Measurements from ENCODE around the gene ANGEL1. TPM values are rescaled to one million over a fixed set of nuclear protein-coding genes. Genes with fewer than 3 reads are reported as not detected.

The ANGEL1 gene
- total and polyA plus RNA-seq, 2 experiments from 2014 or later: 5.3 to 31.6 TPM

DNA sequence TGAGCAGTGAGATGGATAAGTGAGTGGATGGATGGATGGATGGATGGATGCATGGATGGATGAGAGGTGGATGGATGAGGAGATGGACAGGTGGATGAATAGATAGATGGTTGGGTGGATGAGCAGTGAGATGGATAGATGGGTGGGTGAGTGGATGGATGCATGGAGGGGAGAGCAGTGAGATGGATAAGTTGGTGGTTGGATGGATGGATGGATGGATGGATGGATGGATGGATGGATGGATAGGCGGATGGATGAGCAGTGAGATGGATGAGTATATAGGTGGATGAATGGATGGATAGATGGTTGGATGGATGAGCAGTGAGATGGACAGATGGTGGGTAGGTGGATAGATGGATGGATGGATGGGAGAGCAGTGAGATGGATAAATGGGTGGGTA, 44.1 kb upstream of the ANGEL1 start:
- Histone ChIP-seq H3K4me3 (no peak overlapping the region), H3K27me3 (ENCODE audit: insufficient read depth) (no peaks in the 10 kb centered on the region)

More for the DNA sequence above, 44.1 kb upstream of the ANGEL1 start:
- Mint-ChIP-seq H3K4me1 (peaks cover 6% of the 10 kb centered on the region), H3K4me3 (no peak overlapping the region), H3K9me3 (no peaks in the 10 kb centered on the region), H3K27ac (no peak overlapping the region), H3K27me3 (ENCODE audit: insufficient read depth, low read depth, poor library complexity) (peaks cover 4% of the 10 kb centered on the region), H3K36me3 (ENCODE audit: low read depth) (no peaks in the 10 kb centered on the region)
- H3F3A ChIP-seq (replicated peaks; ENCODE audit: low read depth): no peaks in the 10 kb centered on the region
- no peak for ATAC-seq
- H4K20me1 ChIP-seq (replicated peaks; ENCODE audit: insufficient read depth): no peaks in the 10 kb centered on the region
- H3K27ac ChIP-seq (ENCODE audit: low read depth): no peak overlapping the region
- 0 out of 2 replicates have a peak, but pooled peaks cover 8% of the 10 kb centered on the region for H3K9me2 ChIP-seq (ENCODE audit: insufficient read depth)
- no peak overlapping the region for H3K4me2 ChIP-seq
- 0 out of 2 replicates have a peak, but pooled peaks cover 2% of the 10 kb centered on the region for H3K4me1 ChIP-seq (ENCODE audit: insufficient read depth)
- H3K79me2 ChIP-seq (replicated peaks; ENCODE audit: insufficient read depth): no peaks in the 10 kb centered on the region
- no peaks in the 10 kb centered on the region for H3K36me3 ChIP-seq (ENCODE audit: insufficient read depth)
- TF ChIP-seq, protein P1, sequence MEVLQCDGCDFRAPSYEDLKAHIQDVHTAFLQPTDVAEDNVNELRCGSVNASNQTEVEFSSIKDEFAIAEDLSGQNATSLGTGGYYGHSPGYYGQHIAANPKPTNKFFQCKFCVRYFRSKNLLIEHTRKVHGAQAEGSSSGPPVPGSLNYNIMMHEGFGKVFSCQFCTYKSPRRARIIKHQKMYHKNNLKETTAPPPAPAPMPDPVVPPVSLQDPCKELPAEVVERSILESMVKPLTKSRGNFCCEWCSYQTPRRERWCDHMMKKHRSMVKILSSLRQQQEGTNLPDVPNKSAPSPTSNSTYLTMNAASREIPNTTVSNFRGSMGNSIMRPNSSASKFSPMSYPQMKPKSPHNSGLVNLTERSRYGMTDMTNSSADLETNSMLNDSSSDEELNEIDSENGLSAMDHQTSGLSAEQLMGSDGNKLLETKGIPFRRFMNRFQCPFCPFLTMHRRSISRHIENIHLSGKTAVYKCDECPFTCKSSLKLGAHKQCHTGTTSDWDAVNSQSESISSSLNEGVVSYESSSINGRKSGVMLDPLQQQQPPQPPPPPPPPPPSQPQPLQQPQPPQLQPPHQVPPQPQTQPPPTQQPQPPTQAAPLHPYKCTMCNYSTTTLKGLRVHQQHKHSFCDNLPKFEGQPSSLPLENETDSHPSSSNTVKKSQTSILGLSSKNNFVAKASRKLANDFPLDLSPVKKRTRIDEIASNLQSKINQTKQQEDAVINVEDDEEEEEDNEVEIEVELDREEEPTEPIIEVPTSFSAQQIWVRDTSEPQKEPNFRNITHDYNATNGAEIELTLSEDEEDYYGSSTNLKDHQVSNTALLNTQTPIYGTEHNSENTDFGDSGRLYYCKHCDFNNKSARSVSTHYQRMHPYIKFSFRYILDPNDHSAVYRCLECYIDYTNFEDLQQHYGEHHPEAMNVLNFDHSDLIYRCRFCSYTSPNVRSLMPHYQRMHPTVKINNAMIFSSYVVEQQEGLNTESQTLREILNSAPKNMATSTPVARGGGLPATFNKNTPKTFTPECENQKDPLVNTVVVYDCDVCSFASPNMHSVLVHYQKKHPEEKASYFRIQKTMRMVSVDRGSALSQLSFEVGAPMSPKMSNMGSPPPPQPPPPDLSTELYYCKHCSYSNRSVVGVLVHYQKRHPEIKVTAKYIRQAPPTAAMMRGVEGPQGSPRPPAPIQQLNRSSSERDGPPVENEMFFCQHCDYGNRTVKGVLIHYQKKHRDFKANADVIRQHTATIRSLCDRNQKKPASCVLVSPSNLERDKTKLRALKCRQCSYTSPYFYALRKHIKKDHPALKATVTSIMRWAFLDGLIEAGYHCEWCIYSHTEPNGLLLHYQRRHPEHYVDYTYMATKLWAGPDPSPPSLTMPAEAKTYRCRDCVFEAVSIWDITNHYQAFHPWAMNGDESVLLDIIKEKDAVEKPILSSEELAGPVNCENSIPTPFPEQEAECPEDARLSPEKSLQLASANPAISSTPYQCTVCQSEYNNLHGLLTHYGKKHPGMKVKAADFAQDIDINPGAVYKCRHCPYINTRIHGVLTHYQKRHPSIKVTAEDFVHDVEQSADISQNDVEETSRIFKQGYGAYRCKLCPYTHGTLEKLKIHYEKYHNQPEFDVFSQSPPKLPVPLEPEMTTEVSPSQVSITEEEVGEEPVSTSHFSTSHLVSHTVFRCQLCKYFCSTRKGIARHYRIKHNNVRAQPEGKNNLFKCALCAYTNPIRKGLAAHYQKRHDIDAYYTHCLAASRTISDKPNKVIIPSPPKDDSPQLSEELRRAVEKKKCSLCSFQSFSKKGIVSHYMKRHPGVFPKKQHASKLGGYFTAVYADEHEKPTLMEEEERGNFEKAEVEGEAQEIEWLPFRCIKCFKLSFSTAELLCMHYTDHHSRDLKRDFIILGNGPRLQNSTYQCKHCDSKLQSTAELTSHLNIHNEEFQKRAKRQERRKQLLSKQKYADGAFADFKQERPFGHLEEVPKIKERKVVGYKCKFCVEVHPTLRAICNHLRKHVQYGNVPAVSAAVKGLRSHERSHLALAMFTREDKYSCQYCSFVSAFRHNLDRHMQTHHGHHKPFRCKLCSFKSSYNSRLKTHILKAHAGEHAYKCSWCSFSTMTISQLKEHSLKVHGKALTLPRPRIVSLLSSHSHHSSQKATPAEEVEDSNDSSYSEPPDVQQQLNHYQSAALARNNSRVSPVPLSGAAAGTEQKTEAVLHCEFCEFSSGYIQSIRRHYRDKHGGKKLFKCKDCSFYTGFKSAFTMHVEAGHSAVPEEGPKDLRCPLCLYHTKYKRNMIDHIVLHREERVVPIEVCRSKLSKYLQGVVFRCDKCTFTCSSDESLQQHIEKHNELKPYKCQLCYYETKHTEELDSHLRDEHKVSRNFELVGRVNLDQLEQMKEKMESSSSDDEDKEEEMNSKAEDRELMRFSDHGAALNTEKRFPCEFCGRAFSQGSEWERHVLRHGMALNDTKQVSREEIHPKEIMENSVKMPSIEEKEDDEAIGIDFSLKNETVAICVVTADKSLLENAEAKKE (CRISPR knock-in tag; IDR thresholded peaks at IDR 0.05): no peak
- TF ChIP-seq ZNF331 (CRISPR knock-in tag; IDR thresholded peaks at IDR 0.05; ENCODE audit: low read depth): no peak
- TF ChIP-seq, protein P2, sequence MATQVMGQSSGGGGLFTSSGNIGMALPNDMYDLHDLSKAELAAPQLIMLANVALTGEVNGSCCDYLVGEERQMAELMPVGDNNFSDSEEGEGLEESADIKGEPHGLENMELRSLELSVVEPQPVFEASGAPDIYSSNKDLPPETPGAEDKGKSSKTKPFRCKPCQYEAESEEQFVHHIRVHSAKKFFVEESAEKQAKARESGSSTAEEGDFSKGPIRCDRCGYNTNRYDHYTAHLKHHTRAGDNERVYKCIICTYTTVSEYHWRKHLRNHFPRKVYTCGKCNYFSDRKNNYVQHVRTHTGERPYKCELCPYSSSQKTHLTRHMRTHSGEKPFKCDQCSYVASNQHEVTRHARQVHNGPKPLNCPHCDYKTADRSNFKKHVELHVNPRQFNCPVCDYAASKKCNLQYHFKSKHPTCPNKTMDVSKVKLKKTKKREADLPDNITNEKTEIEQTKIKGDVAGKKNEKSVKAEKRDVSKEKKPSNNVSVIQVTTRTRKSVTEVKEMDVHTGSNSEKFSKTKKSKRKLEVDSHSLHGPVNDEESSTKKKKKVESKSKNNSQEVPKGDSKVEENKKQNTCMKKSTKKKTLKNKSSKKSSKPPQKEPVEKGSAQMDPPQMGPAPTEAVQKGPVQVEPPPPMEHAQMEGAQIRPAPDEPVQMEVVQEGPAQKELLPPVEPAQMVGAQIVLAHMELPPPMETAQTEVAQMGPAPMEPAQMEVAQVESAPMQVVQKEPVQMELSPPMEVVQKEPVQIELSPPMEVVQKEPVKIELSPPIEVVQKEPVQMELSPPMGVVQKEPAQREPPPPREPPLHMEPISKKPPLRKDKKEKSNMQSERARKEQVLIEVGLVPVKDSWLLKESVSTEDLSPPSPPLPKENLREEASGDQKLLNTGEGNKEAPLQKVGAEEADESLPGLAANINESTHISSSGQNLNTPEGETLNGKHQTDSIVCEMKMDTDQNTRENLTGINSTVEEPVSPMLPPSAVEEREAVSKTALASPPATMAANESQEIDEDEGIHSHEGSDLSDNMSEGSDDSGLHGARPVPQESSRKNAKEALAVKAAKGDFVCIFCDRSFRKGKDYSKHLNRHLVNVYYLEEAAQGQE (IDR thresholded peaks at IDR 0.05; ENCODE audit: unreplicated experiment): no peak
- TF ChIP-seq POLR2AphosphoS5 (IDR thresholded peaks at IDR 0.05; ENCODE audit: low read depth): no peak
- no peak for TF ChIP-seq STAT1 (IDR thresholded peaks at IDR 0.05; ENCODE audit: unreplicated experiment)
- TF ChIP-seq, protein P3, sequence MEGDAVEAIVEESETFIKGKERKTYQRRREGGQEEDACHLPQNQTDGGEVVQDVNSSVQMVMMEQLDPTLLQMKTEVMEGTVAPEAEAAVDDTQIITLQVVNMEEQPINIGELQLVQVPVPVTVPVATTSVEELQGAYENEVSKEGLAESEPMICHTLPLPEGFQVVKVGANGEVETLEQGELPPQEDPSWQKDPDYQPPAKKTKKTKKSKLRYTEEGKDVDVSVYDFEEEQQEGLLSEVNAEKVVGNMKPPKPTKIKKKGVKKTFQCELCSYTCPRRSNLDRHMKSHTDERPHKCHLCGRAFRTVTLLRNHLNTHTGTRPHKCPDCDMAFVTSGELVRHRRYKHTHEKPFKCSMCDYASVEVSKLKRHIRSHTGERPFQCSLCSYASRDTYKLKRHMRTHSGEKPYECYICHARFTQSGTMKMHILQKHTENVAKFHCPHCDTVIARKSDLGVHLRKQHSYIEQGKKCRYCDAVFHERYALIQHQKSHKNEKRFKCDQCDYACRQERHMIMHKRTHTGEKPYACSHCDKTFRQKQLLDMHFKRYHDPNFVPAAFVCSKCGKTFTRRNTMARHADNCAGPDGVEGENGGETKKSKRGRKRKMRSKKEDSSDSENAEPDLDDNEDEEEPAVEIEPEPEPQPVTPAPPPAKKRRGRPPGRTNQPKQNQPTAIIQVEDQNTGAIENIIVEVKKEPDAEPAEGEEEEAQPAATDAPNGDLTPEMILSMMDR (conservative IDR thresholded peaks at IDR 0.05; ENCODE audit: low read depth in 2 of 2): no peak
- DNase-seq (ENCODE audit: low spot score): no peak
- H2AFZ ChIP-seq: no peak overlapping the region
